Measurements from ENCODE around the gene BHLHE41. TPM values are rescaled to one million over a fixed set of nuclear protein-coding genes. Genes with fewer than 3 reads are reported as not detected.

BHLHE41 gene
- total RNA-seq, 1 donor from 2014 or later, result not detected

- Histone ChIP-seq H3K4me3 (peak overlapping the region; percentile 58), H4K20me1 (ENCODE audit: low read depth) (peaks cover 47% of the 10 kb centered on the region), H3K27me3 (peaks cover 100% of the 10 kb centered on the region), H2AFZ (replicated peaks) (peak overlapping the region; percentile 34), H3K27ac (no peak overlapping the region), H3K4me1 (peaks cover 17% of the 10 kb centered on the region), H3K79me2 (ENCODE audit: low read depth) (no peaks in the 10 kb centered on the region), H3K9ac (no peak overlapping the region), H3K9me3 (ENCODE audit: low read depth) (no peaks in the 10 kb centered on the region), H3K4me2 (peak overlapping the region; percentile 91), H3K36me3 (no peaks in the 10 kb centered on the region), H3F3A (ENCODE audit: low read depth) (peaks cover 56% of the 10 kb centered on the region)
- Mint-ChIP-seq H3K27ac (peak overlapping the region; percentile 46), H3K4me1 (peaks cover 31% of the 10 kb centered on the region), H3K4me3 (peak overlapping the region; percentile 95), H3K27me3 (ENCODE audit: insufficient read depth, low read depth) (peaks cover 55% of the 10 kb centered on the region), H3K9me3 (no peaks in the 10 kb centered on the region), H3K36me3 (no peaks in the 10 kb centered on the region)
- DNase-seq (ENCODE audit: low spot score), result peak; percentile 82
- no peak for TF ChIP-seq EZH2phosphoT487 (IDR thresholded peaks at IDR 0.05)
- peak; percentile 37 for TF ChIP-seq EZH2 (IDR thresholded peaks at IDR 0.05)
These were observed 833 bp upstream of the BHLHE41 start for GRCh38 chr12:26125400-26126339.

- H3K4me3 ChIP-seq, result peak overlapping the region; percentile 54
These were observed 1.3 kb downstream of the BHLHE41 start for GRCh38 chr12:26123482-26123980.

GRCh38 chr12:26122681-26123481 lies 2.0 kb downstream of the BHLHE41 start:
- peaks cover 46% of the 10 kb centered on the region for H4K20me1 ChIP-seq (ENCODE audit: low read depth)

More at GRCh38 chr12:26123482-26123980, 1.3 kb downstream of the BHLHE41 start:
- DNase-seq (ENCODE audit: low spot score), result no peak
- H3K27me3 ChIP-seq, result peaks cover 100% of the 10 kb centered on the region
- Mint-ChIP-seq H3K36me3 (no peaks in the 10 kb centered on the region), H3K9me3 (no peaks in the 10 kb centered on the region), H3K4me1 (peaks cover 33% of the 10 kb centered on the region), H3K27ac (no peak overlapping the region), H3K27me3 (ENCODE audit: insufficient read depth, low read depth) (peaks cover 50% of the 10 kb centered on the region), H3K4me3 (peak overlapping the region; percentile 95)
- TF ChIP-seq EZH2phosphoT487 (IDR thresholded peaks at IDR 0.05) (peak; percentile 50), EZH2 (IDR thresholded peaks at IDR 0.05) (peak; percentile 81)
- TF ChIP-seq, protein P1, sequence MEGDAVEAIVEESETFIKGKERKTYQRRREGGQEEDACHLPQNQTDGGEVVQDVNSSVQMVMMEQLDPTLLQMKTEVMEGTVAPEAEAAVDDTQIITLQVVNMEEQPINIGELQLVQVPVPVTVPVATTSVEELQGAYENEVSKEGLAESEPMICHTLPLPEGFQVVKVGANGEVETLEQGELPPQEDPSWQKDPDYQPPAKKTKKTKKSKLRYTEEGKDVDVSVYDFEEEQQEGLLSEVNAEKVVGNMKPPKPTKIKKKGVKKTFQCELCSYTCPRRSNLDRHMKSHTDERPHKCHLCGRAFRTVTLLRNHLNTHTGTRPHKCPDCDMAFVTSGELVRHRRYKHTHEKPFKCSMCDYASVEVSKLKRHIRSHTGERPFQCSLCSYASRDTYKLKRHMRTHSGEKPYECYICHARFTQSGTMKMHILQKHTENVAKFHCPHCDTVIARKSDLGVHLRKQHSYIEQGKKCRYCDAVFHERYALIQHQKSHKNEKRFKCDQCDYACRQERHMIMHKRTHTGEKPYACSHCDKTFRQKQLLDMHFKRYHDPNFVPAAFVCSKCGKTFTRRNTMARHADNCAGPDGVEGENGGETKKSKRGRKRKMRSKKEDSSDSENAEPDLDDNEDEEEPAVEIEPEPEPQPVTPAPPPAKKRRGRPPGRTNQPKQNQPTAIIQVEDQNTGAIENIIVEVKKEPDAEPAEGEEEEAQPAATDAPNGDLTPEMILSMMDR (IDR thresholded peaks at IDR 0.05), result no peak
- peaks cover 51% of the 10 kb centered on the region for H4K20me1 ChIP-seq (ENCODE audit: low read depth)
- peak overlapping the region; percentile 83 for H3K4me2 ChIP-seq
- H3K9ac ChIP-seq, result no peak overlapping the region
- peaks cover 17% of the 10 kb centered on the region for H3K4me1 ChIP-seq
- H3F3A ChIP-seq (ENCODE audit: low read depth), result peaks cover 60% of the 10 kb centered on the region
- H3K79me2 ChIP-seq (ENCODE audit: low read depth), result no peaks in the 10 kb centered on the region
- no peaks in the 10 kb centered on the region for H3K9me3 ChIP-seq (ENCODE audit: low read depth)
- no peak overlapping the region for H2AFZ ChIP-seq (replicated peaks)
- H3K36me3 ChIP-seq, result no peaks in the 10 kb centered on the region
- no peak overlapping the region for H3K27ac ChIP-seq

More at GRCh38 chr12:26122681-26123481, 2.0 kb downstream of the BHLHE41 start:
- peak overlapping the region; percentile 54 for H3K4me3 ChIP-seq
- H3F3A ChIP-seq (ENCODE audit: low read depth), result peaks cover 60% of the 10 kb centered on the region
- Mint-ChIP-seq H3K27ac (no peak overlapping the region), H3K4me3 (peak overlapping the region; percentile 95), H3K4me1 (peaks cover 33% of the 10 kb centered on the region), H3K27me3 (ENCODE audit: insufficient read depth, low read depth) (peaks cover 50% of the 10 kb centered on the region), H3K36me3 (no peaks in the 10 kb centered on the region), H3K9me3 (no peaks in the 10 kb centered on the region)
- H3K9ac ChIP-seq, result no peak overlapping the region
- peak; percentile 78 for DNase-seq (ENCODE audit: low spot score)
- H3K4me1 ChIP-seq, result peaks cover 17% of the 10 kb centered on the region
- peak overlapping the region; percentile 83 for H3K4me2 ChIP-seq
- no peak overlapping the region for H3K27ac ChIP-seq
- peaks cover 100% of the 10 kb centered on the region for H3K27me3 ChIP-seq
- TF ChIP-seq EZH2 (IDR thresholded peaks at IDR 0.05) (peak; percentile 76), EZH2phosphoT487 (IDR thresholded peaks at IDR 0.05) (peak; percentile 95)
- TF ChIP-seq, protein P1 (IDR thresholded peaks at IDR 0.05), result peak; percentile 20
- H3K9me3 ChIP-seq (ENCODE audit: low read depth), result no peaks in the 10 kb centered on the region
- peak overlapping the region; percentile 21 for H2AFZ ChIP-seq (replicated peaks)
- H3K79me2 ChIP-seq (ENCODE audit: low read depth), result no peaks in the 10 kb centered on the region
- no peaks in the 10 kb centered on the region for H3K36me3 ChIP-seq
